ENCODE results near the gene DCP1A. TPM values are rescaled to one million over a fixed set of nuclear protein-coding genes. Genes with fewer than 3 reads are reported as not detected.

Gene DCP1A
- total and polyA plus RNA-seq, 9 donors = 11.5 to 34.1 (median 25.1) TPM

DNA sequence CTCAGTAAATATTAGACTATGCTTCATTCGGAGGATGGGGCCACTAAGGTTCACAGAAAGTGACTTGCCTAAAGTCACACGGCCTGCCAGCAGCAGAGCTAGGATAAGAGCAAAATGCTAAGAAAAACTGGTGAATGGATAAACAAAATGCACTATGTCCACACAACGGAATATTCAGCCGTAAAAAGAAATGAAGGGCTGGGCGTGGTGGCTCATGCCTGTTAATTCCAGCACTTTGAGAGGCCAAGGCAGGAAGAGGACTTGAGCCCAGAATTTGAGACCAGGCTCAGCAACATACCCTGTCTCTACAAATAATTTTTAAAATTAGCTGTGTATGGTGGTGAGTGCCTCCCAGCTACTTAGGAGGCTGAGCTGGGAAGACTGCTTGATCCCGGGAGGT lies 99.2 kb downstream of the DCP1A start:
- intact Hi-C loops (cut with DNase I) = no loop called here
- Histone ChIP-seq H3K4me3 (no peak overlapping the region), H3K27me3 (no peaks in the 10 kb centered on the region), H3K36me3 (no peaks in the 10 kb centered on the region), H3K9me3 (no peaks in the 10 kb centered on the region), H3K4me1 (ENCODE audit: insufficient read depth) (peaks cover 12% of the 10 kb centered on the region), H3K27ac (no peak overlapping the region)
- WGBS, 3 donors = 86 to 90% (median 89%) methylated on average over 6 of the region's 6 CpGs
- no peak for TF ChIP-seq EP300 (IDR thresholded peaks at IDR 0.05)
- TF ChIP-seq POLR2A (IDR thresholded peaks at IDR 0.05) = no peak
- TF ChIP-seq, protein P1, sequence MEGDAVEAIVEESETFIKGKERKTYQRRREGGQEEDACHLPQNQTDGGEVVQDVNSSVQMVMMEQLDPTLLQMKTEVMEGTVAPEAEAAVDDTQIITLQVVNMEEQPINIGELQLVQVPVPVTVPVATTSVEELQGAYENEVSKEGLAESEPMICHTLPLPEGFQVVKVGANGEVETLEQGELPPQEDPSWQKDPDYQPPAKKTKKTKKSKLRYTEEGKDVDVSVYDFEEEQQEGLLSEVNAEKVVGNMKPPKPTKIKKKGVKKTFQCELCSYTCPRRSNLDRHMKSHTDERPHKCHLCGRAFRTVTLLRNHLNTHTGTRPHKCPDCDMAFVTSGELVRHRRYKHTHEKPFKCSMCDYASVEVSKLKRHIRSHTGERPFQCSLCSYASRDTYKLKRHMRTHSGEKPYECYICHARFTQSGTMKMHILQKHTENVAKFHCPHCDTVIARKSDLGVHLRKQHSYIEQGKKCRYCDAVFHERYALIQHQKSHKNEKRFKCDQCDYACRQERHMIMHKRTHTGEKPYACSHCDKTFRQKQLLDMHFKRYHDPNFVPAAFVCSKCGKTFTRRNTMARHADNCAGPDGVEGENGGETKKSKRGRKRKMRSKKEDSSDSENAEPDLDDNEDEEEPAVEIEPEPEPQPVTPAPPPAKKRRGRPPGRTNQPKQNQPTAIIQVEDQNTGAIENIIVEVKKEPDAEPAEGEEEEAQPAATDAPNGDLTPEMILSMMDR (IDR thresholded peaks at IDR 0.05) = no peak
- DNase-seq = no peak

DNA sequence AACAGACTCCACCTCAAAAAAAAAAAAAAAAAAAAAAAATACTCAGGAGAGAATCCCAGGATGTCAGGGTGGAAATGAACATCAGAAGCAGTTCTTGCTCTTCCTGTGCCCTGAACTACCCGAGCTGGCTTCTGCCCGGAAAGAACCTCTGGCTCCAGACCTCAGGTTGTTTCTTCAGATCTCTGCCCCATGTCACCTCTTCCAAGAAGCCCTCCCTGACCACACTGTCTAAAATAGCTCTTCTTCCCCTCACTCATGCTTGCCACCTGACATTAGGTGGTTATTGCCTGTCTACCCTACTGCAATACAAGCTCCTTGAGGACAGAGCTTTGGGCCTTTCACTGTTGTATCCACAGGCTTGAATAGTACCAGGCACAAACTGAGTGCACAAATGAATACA lies 99.7 kb downstream of the DCP1A start:
- no peaks in the 10 kb centered on the region for H3K9me3 ChIP-seq
- no peaks in the 10 kb centered on the region for H3K36me3 ChIP-seq
- no peak for DNase-seq
- intact Hi-C loops (cut with DNase I) = no loop called here
- no peak overlapping the region for H3K4me3 ChIP-seq
- H3K27ac ChIP-seq = no peak overlapping the region
- peaks cover 14% of the 10 kb centered on the region for H3K4me1 ChIP-seq (ENCODE audit: insufficient read depth)
- H3K27me3 ChIP-seq = no peaks in the 10 kb centered on the region
- 81 to 84% (median 82%) methylated on average over 2 of the region's 2 CpGs for WGBS, 3 donors
- no peak for TF ChIP-seq POLR2A (IDR thresholded peaks at IDR 0.05)
- no peak for TF ChIP-seq EP300 (IDR thresholded peaks at IDR 0.05)
- TF ChIP-seq, protein P1 (IDR thresholded peaks at IDR 0.05) = no peak

DNA sequence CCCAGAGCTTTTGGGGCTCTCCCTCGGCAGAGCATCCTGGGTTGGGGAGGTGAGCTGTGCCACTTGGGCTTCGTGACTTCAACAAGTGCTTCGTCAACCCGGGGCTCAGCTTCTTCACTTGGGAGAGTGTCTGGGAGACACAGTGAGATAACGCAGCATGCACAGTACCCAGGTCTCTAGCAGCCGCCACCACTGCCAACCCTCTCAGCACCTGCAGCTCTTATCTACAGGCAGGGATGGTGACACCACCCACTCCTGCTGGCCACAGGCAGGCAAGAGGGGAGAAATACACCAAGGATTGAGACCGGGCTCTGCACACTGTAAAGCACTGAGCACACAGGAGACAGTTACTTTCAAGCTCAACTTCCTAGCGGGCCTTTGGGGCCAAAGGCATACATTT lies 103.1 kb downstream of the DCP1A start:
- TF ChIP-seq POLR2A (IDR thresholded peaks at IDR 0.05) (no peak), EP300 (IDR thresholded peaks at IDR 0.05) (no peak)
- TF ChIP-seq, protein P1 (IDR thresholded peaks at IDR 0.05) = no peak
- Histone ChIP-seq H3K27ac (no peak overlapping the region), H3K4me1 (ENCODE audit: insufficient read depth) (peaks cover 10% of the 10 kb centered on the region), H3K9me3 (no peaks in the 10 kb centered on the region), H3K36me3 (no peaks in the 10 kb centered on the region), H3K4me3 (no peak overlapping the region), H3K27me3 (no peaks in the 10 kb centered on the region)
- intact Hi-C loops (cut with DNase I) = no loop called here
- DNase-seq = no peak
- 92 to 98% (median 94%) methylated on average over 8 of the region's 8 CpGs for WGBS, 3 donors

DNA sequence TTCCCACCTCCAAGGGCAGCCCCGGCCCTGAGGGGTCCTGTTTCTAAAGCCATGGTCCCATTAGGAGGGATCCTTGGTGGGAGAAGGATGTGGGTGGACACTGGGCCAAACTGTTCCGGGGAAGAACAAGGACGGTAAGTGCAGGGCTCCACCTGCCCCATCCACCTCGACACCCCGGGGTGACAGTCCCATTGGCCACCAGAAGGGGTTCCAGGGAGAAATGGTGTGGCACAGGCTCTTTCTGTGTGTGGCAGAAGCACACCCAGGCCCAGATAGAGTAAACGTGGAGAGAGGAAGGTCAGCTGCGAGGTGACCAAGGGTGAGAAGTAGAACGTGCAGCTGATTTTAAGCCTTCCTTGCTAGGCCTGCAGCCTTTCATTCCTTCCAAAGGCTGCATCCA lies 103.6 kb downstream of the DCP1A start:
- intact Hi-C loops (cut with DNase I) = no loop called here
- DNase-seq = no peak
- WGBS, 3 donors = 80 to 83% (median 82%) methylated on average over 8 of the region's 8 CpGs
- H3K36me3 ChIP-seq = no peaks in the 10 kb centered on the region
- no peaks in the 10 kb centered on the region for H3K9me3 ChIP-seq
- H3K4me3 ChIP-seq = no peak overlapping the region
- no peak overlapping the region for H3K27ac ChIP-seq
- H3K4me1 ChIP-seq (ENCODE audit: insufficient read depth) = peaks cover 10% of the 10 kb centered on the region
- TF ChIP-seq, protein P1 (IDR thresholded peaks at IDR 0.05) = no peak
- TF ChIP-seq EP300 (IDR thresholded peaks at IDR 0.05) (no peak), POLR2A (IDR thresholded peaks at IDR 0.05) (no peak)
- H3K27me3 ChIP-seq = no peaks in the 10 kb centered on the region

Measured in ovary (tissue), 9 donors.